PFSK-1 (cell line): ENCODE measurements around the gene ESPN.

Source experiments
- POLR2AphosphoS5 ChIP-seq: IDR thresholded peaks from 2 replicates; pipeline ENCODE4 v1.6.1; 2012; ENCODE audit warnings: low read depth, mild to moderate bottlenecking, control low read depth, low read length, moderate library complexity
- REST ChIP-seq, 2 experiments: IDR thresholded peaks; 2 replicates each; pipeline versions ENCODE4 v1.6.1 to v1.8.0; 2011 to 2012; ENCODE audit warnings: low read depth in 2 of 2, low read length in 2 of 2, control low read depth in 1 of 2, inconsistent platforms in 1 of 2, mild to moderate bottlenecking in 1 of 2, moderate library complexity in 1 of 2; ENCODE audit not compliant: insufficient read depth in 1 of 2
- SIN3A ChIP-seq: IDR thresholded peaks from 2 replicates; pipeline ENCODE4 v1.6.1; 2012; ENCODE audit warnings: mild to moderate bottlenecking, low read length, moderate library complexity, borderline replicate concordance; ENCODE audit not compliant: insufficient read depth
- TAF1 ChIP-seq: IDR thresholded peaks from 2 replicates; pipeline ENCODE4 v1.6.1; 2012; ENCODE audit warnings: low read length, control low read depth, borderline replicate concordance; ENCODE audit not compliant: insufficient read depth

GRCh38 chr1:6471086-6471969 lies 46.8 kb downstream of the ESPN start:
- TF ChIP-seq POLR2AphosphoS5 (no peak), REST (IDR thresholded peaks at IDR 0.05; ENCODE audit: insufficient read depth in 1 of 2, low read depth in 2 of 2, low read length in 2 of 2) (no peak), SIN3A (no peak), TAF1 (no peak)
